Ovary (tissue), 9 donors: ENCODE results near the gene USP10. TPM values are rescaled to one million over a fixed set of nuclear protein-coding genes. Genes with fewer than 3 reads are reported as not detected.

ENCODE experiments used
- DNase-seq, 5 donors: peaks; one replicate each; pipeline ENCODE4 v3.0.0-alpha.2; 2019 to 2020
- H3K27ac ChIP-seq, 2 donors: fragments of 200-600 bp; one replicate each; pipeline versions ENCODE4 v1.5.1 to v1.8.0; 2019 to 2022
- H3K27me3 ChIP-seq: fragments of 200-600 bp; one replicate; pipeline ENCODE4 v1.8.0; 2022
- H3K36me3 ChIP-seq: fragments of 200-600 bp; sonication (generic); one replicate; pipeline ENCODE4 v1.5.1; 2019
- H3K4me1 ChIP-seq: one replicate; pipeline ENCODE4 v1.8.1; 2013; ENCODE audit warnings: mild to moderate bottlenecking, moderate library complexity; ENCODE audit not compliant: insufficient read depth
- H3K4me3 ChIP-seq: fragments of 200-600 bp; sonication (generic); one replicate; pipeline ENCODE4 v1.5.1; 2017
- H3K9me3 ChIP-seq, 2 donors: fragments of 200-600 bp in 1 of 2; sonication (generic) in 1 of 2; one replicate each; pipeline versions ENCODE4 v1.5.1 to v1.8.1; 2013 to 2019; ENCODE audit warnings: mild to moderate bottlenecking in 1 of 2, moderate library complexity in 1 of 2
- EP300 ChIP-seq: sonication (generic); formaldehyde crosslinking; IDR thresholded peaks from one replicate; pipeline ENCODE4 v1.6.1; 2017; ENCODE audit warnings: antibody characterized with exemption
- POLR2A ChIP-seq: fragments of 450-650 bp; IDR thresholded peaks from one replicate; pipeline ENCODE4 v1.6.1; 2017; ENCODE audit warnings: antibody characterized with exemption, mild to moderate bottlenecking, moderate library complexity
- WGBS, 3 donors: extraction: QIAGEN DNeasy Blood & Tissue Kit in 1 of 3; methylation state at CpG; one replicate each; pipeline versions ENCODE4 v1.1.5 to v1.1.7; 2013 to 2017; 5-methylcytosine and 5-hydroxymethylcytosine counted together
- intact Hi-C, 4 donors: fragments of 100-400 bp; cut with DNase I; formaldehyde crosslinking; loops; one replicate each; pipeline versions ENCODE4 v1.11.0 to v1.15.1; 2022 to 2023
- polyA plus RNA-seq, 2 donors: library from polyadenylated mRNA; stranded (reverse); fragments of 200-250 nt in 1 of 2; fragments of 350-450 nt in 1 of 2; fragmentation: Illumina TruSeq in 1 of 2; extraction: RNeasy Lipid Tissue Mini Kit (QIAGEN cat#74804) in 1 of 2; gene quantifications; one replicate each; pipeline ENCODE4 v1.2.3, GENCODE V29; 2013 to 2014
- total RNA-seq, 7 donors: library from RNA; depleted of rRNA in 2 of 7; stranded (reverse); fragments of >200 nt in 2 of 7; fragmentation: NEBNext Ultra II Directional in 3 of 7; extraction: Animal tissue kit (Norgen Biotek cat#: 25700) in 3 of 7; gene quantifications; one replicate each; pipeline versions ENCODE4 v1.1.0 to v1.2.4, GENCODE V29; 2016 to 2023
- TF ChIP-seq, protein P1 (sequence below), 3 donors: fragments of 450-650 bp in 2 of 3; fragments of 200-600 bp in 1 of 3; IDR thresholded peaks; one replicate each; pipeline versions ENCODE4 v1.5.1 to v1.8.0; 2016 to 2022; ENCODE audit warnings: antibody characterized with exemption in 3 of 3, mild to moderate bottlenecking in 1 of 3
- donor health status: DM: no; HTN: no; CAD: no; lungs with moderate emphysema.
- donor health status: DM: no; HTN: no; CAD: no.
- donor health status: Bipolar disorder and iron deficiency.
- donor health status: DM: yes; HTN: yes; CAD: no.
- donor health status: DM: no; HTN: no; CAD: no.
- donor health status: DM: yes; HTN: yes; CAD: no.

The USP10 gene
- total and polyA plus RNA-seq, 9 donors, result 24.6 to 98.8 (median 71.4) TPM

GRCh38 chr16:84726079-84726668 is 26.4 kb downstream of the USP10 start:
- intact Hi-C loops, result loop anchor here (2.0 to 10.0 kb wide), 4 partner anchors 51 to 214 kb away; no protein-coding TSS in a partner anchor
- peaks cover 7% of the 10 kb centered on the region for H3K4me1 ChIP-seq
- WGBS, 3 donors, result 14 to 15% (median 14%) methylated on average over 12 of the region's 12 CpGs

DNA sequence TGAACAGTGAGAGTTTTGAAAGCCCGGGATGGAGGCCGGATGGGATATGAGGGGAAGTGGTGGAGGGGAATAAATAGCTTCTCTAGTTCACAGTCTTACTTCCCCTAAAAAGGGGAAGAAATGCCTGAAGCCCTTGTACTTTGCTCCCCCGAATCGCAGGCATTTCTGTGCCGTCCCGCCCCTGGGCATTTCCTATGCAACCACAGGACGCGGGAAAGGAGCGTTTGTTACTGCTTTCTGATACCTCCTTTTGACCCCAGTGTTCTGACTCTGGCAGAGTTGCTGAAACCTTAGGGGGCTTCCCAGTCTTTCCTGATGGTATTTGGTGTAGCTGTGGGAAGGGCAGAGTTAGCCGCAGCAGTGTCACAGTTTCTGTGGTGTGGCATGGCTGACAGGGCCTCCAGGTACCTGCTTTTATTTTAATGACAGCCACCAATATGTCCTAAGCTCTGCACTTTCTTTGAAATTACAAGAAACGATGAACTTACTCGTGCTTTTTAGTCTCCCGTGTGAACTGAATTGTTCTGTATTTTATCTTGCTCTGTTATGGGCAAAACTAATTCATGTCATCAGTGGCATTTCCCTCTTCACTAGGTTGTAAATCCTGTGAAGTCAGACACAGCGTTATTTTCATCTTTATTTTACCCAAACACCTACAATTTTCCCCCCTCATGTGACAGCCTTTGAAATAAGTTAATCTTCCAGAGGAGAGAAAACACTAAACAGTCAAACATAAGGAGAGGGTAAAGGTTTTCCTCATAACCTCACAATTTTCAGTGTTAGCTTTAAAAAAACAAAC is 27.1 kb downstream of the USP10 start:
- H3K9me3 ChIP-seq, result no peaks in the 10 kb centered on the region

More at GRCh38 chr16:84726079-84726668, 26.4 kb downstream of the USP10 start:
- TF ChIP-seq, protein P1, sequence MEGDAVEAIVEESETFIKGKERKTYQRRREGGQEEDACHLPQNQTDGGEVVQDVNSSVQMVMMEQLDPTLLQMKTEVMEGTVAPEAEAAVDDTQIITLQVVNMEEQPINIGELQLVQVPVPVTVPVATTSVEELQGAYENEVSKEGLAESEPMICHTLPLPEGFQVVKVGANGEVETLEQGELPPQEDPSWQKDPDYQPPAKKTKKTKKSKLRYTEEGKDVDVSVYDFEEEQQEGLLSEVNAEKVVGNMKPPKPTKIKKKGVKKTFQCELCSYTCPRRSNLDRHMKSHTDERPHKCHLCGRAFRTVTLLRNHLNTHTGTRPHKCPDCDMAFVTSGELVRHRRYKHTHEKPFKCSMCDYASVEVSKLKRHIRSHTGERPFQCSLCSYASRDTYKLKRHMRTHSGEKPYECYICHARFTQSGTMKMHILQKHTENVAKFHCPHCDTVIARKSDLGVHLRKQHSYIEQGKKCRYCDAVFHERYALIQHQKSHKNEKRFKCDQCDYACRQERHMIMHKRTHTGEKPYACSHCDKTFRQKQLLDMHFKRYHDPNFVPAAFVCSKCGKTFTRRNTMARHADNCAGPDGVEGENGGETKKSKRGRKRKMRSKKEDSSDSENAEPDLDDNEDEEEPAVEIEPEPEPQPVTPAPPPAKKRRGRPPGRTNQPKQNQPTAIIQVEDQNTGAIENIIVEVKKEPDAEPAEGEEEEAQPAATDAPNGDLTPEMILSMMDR (IDR thresholded peaks at IDR 0.05), result peak; percentile 87 to 92 (median 88)
- TF ChIP-seq EP300, result no peak
- Histone ChIP-seq H3K36me3 (no peaks in the 10 kb centered on the region), H3K9me3 (no peaks in the 10 kb centered on the region), H3K4me3 (no peak overlapping the region), H3K27ac (no peak overlapping the region), H3K27me3 (no peaks in the 10 kb centered on the region)
- DNase-seq, result peak; percentile 89 to 96 (median 95)

GRCh38 chr16:84728853-84729424 is 29.1 kb downstream of the USP10 start:
- no peak overlapping the region for H3K4me3 ChIP-seq
- 91 to 94% (median 92%) methylated on average over 10 of the region's 10 CpGs for WGBS, 3 donors
- no peaks in the 10 kb centered on the region for H3K9me3 ChIP-seq
- H3K27ac ChIP-seq, result no peak overlapping the region
- intact Hi-C loops, result loop anchor here (5.0 to 10.0 kb wide), 3 partner anchors 54 to 217 kb away; no protein-coding TSS in a partner anchor
- no peaks in the 10 kb centered on the region for H3K27me3 ChIP-seq
- peaks cover 7% of the 10 kb centered on the region for H3K4me1 ChIP-seq
- TF ChIP-seq EP300 (no peak), POLR2A (no peak)
- TF ChIP-seq, protein P1 (IDR thresholded peaks at IDR 0.05), result no peak
- no peak for DNase-seq
- H3K36me3 ChIP-seq, result no peaks in the 10 kb centered on the region

More for the DNA sequence above, 27.1 kb downstream of the USP10 start:
- Histone ChIP-seq H3K4me1 (peaks cover 7% of the 10 kb centered on the region), H3K27me3 (no peaks in the 10 kb centered on the region), H3K27ac (no peak overlapping the region), H3K4me3 (no peak overlapping the region), H3K36me3 (no peaks in the 10 kb centered on the region)
- 75 to 79% (median 78%) methylated on average over 14 of the region's 14 CpGs for WGBS, 3 donors
- no peak for DNase-seq
- intact Hi-C loops, result loop anchor here (2.0 to 10.0 kb wide), 4 partner anchors 52 to 215 kb away; no protein-coding TSS in a partner anchor
- TF ChIP-seq EP300, result no peak

GRCh38 chr16:84729716-84730320 is 30.0 kb downstream of the USP10 start:
- Histone ChIP-seq H3K36me3 (no peaks in the 10 kb centered on the region), H3K27me3 (no peaks in the 10 kb centered on the region), H3K27ac (no peak overlapping the region), H3K4me3 (no peak overlapping the region), H3K4me1 (peaks cover 5% of the 10 kb centered on the region), H3K9me3 (no peaks in the 10 kb centered on the region)
- 37 to 42% (median 37%) methylated on average over 7 of the region's 7 CpGs for WGBS, 3 donors
- TF ChIP-seq, protein P1 (IDR thresholded peaks at IDR 0.05), result no peak
- intact Hi-C loops, result loop anchor here (5.0 to 10.0 kb wide), 3 partner anchors 55 to 218 kb away; no protein-coding TSS in a partner anchor
- DNase-seq, result no peak
